SK-N-SH (cell line): ENCODE measurements around the gene FAM114A1.

Experiments
- GABPA ChIP-seq: IDR thresholded peaks from 2 replicates; pipeline ENCODE4 v1.4.0; 2012; ENCODE audit warnings: low read depth, mild to moderate bottlenecking
- RAD21 ChIP-seq: IDR thresholded peaks from 2 replicates; pipeline ENCODE4 v1.6.1; 2012; ENCODE audit warnings: mild to moderate bottlenecking, low read length
- RFX5 ChIP-seq: IDR thresholded peaks from 2 replicates; pipeline ENCODE4 v1.6.1; 2012; ENCODE audit warnings: mild to moderate bottlenecking, improper control_type of control experiment, low read length
- TCF12 ChIP-seq: IDR thresholded peaks from 2 replicates; pipeline ENCODE4 v1.4.0; 2012
- YY1 ChIP-seq: IDR thresholded peaks from 2 replicates; pipeline ENCODE4 v1.4.0; 2012; ENCODE audit warnings: low read depth, mild to moderate bottlenecking

DNA sequence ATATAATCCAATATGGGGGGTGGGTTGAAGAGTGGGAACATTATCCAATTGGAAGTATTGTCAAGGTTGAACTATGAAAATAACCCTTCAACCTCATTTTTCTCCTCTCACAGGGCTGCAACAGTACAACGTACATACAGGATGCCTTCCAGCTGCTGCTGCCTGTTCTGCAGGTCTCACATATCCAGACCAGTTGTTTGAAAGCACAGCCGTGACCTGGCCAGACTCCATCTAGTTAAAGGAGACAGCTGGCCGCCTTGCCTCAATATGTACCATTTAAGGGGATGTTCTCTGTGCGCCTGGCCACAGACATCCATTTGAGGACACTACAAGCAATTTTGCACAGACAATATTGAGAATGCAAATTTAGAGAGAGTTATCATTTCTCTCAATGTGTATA, 75.7 kb downstream of the FAM114A1 start:
- peak; percentile 13 for TF ChIP-seq RAD21
- no peak for TF ChIP-seq GABPA
- no peak for TF ChIP-seq TCF12
- no peak for TF ChIP-seq YY1
- no peak for TF ChIP-seq RFX5
